ENCODE results near the gene RLN1. TPM values are rescaled to one million over a fixed set of nuclear protein-coding genes. Genes with fewer than 3 reads are reported as not detected.

RLN1 gene
- total RNA-seq, 1 experiment from 2014 or later, result not detected

GRCh38 chr9:5301544-5301943 is 38.1 kb downstream of the RLN1 start:
- ChIA-PET CTCF (no interaction called here), POLR2A (no interaction called here)
- Histone ChIP-seq H3K4me1 (no peaks in the 10 kb centered on the region), H3K9me3 (no peaks in the 10 kb centered on the region), H3K4me3 (ENCODE audit: low read depth, low read length) (no peak overlapping the region), H3K27me3 (replicated peaks; ENCODE audit: control insufficient read depth, insufficient read depth, low read length) (no peaks in the 10 kb centered on the region), H3K36me3 (ENCODE audit: control insufficient read depth, insufficient read depth, low read length) (no peaks in the 10 kb centered on the region)
- Mint-ChIP-seq H3K4me1 (ENCODE audit: low read depth, unreplicated experiment) (no peaks in the 10 kb centered on the region), H3K27ac (ENCODE audit: unreplicated experiment) (no peak overlapping the region), H3K36me3 (ENCODE audit: insufficient read depth, unreplicated experiment) (no peaks in the 10 kb centered on the region), H3K9me3 (ENCODE audit: unreplicated experiment) (peaks cover 9% of the 10 kb centered on the region), H3K27me3 (ENCODE audit: insufficient read depth, unreplicated experiment) (no peaks in the 10 kb centered on the region), H3K4me3 (ENCODE audit: unreplicated experiment) (no peak overlapping the region)
- BruUV-seq (replicated peaks), result no TSS peak
- DNase-seq, result no peak
- TF ChIP-seq CTCF (IDR thresholded peaks at IDR 0.05; ENCODE audit: insufficient read depth in 1 of 2, low read depth in 1 of 2, low read length in 1 of 2, severe bottlenecking in 1 of 2, unreplicated experiment in 1 of 2), result no peak
- intact Hi-C loops (cut with micrococcal nuclease; ENCODE audit: unreplicated experiment), result no loop called here

GRCh38 chr9:5292141-5292540 is 47.5 kb downstream of the RLN1 start:
- intact Hi-C loops (cut with micrococcal nuclease; ENCODE audit: unreplicated experiment), result no loop called here
- Histone ChIP-seq H3K36me3 (ENCODE audit: control insufficient read depth, insufficient read depth, low read length) (no peaks in the 10 kb centered on the region), H3K4me3 (ENCODE audit: low read depth, low read length) (no peak overlapping the region), H3K9me3 (no peaks in the 10 kb centered on the region), H3K4me1 (peaks cover 11% of the 10 kb centered on the region; the same call in 1 of the 2 replicates), H3K27me3 (replicated peaks; ENCODE audit: control insufficient read depth, insufficient read depth, low read length) (no peaks in the 10 kb centered on the region)
- Mint-ChIP-seq H3K9me3 (ENCODE audit: unreplicated experiment) (peaks cover 16% of the 10 kb centered on the region), H3K27me3 (ENCODE audit: insufficient read depth, unreplicated experiment) (no peaks in the 10 kb centered on the region), H3K36me3 (ENCODE audit: insufficient read depth, unreplicated experiment) (no peaks in the 10 kb centered on the region), H3K27ac (ENCODE audit: unreplicated experiment) (no peak overlapping the region), H3K4me3 (ENCODE audit: unreplicated experiment) (no peak overlapping the region), H3K4me1 (ENCODE audit: low read depth, unreplicated experiment) (peaks cover 15% of the 10 kb centered on the region)
- no peak for DNase-seq
- TF ChIP-seq CTCF (IDR thresholded peaks at IDR 0.05; ENCODE audit: insufficient read depth in 1 of 2, low read depth in 1 of 2, low read length in 1 of 2, severe bottlenecking in 1 of 2, unreplicated experiment in 1 of 2), result no peak
- CTCF ChIA-PET, result no interaction called here
- POLR2A ChIA-PET, result no interaction called here
- BruUV-seq (replicated peaks), result no TSS peak

- Mint-ChIP-seq H3K4me1 (ENCODE audit: low read depth, unreplicated experiment) (peaks cover 9% of the 10 kb centered on the region), H3K4me3 (ENCODE audit: unreplicated experiment) (no peak overlapping the region), H3K36me3 (ENCODE audit: insufficient read depth, unreplicated experiment) (no peaks in the 10 kb centered on the region), H3K27ac (ENCODE audit: unreplicated experiment) (no peak overlapping the region), H3K9me3 (ENCODE audit: unreplicated experiment) (peaks cover 16% of the 10 kb centered on the region), H3K27me3 (ENCODE audit: insufficient read depth, unreplicated experiment) (no peaks in the 10 kb centered on the region)
- H3K27me3 ChIP-seq (replicated peaks; ENCODE audit: control insufficient read depth, insufficient read depth, low read length), result no peaks in the 10 kb centered on the region
- ChIA-PET POLR2A (no interaction called here), CTCF (no interaction called here)
- no peaks in the 10 kb centered on the region for H3K36me3 ChIP-seq (ENCODE audit: control insufficient read depth, insufficient read depth, low read length)
- intact Hi-C loops (cut with micrococcal nuclease; ENCODE audit: unreplicated experiment), result no loop called here
- no peak for TF ChIP-seq CTCF (IDR thresholded peaks at IDR 0.05; ENCODE audit: insufficient read depth in 1 of 2, low read depth in 1 of 2, low read length in 1 of 2, severe bottlenecking in 1 of 2, unreplicated experiment in 1 of 2)
- H3K4me3 ChIP-seq (ENCODE audit: low read depth, low read length), result no peak overlapping the region
- H3K9me3 ChIP-seq, result no peaks in the 10 kb centered on the region
- BruUV-seq (replicated peaks), result no TSS peak
- H3K4me1 ChIP-seq, result peaks cover 11% of the 10 kb centered on the region; the same call in 1 of the 2 replicates
- no peak for DNase-seq
Measured at GRCh38 chr9:5288591-5288990, 51.1 kb downstream of the RLN1 start.
